ENCODE measurements around the gene SCNM1. TPM values are rescaled to one million over a fixed set of nuclear protein-coding genes. Genes with fewer than 3 reads are reported as not detected.
"Not testable (repeated sequence)": the region's sequence is repeated elsewhere in the genome, so short reads cannot be mapped to it uniquely, and the experiment has no call there.

The SCNM1 gene
- total RNA-seq, 1 donor from 2014 or later, result 9.4 TPM

GRCh38 chr1:151189637-151190445 is 23.9 kb downstream of the SCNM1 start, which contains the start of gene VPS72:
VPS72 (minus strand) TSS chr1:151190197; CDS start chr1:151190121, 76 bp downstream.
- ATAC-seq (peak; percentile 98), DNase-seq (ENCODE audit: low spot score) (peak; percentile 86)

GRCh38 chr1:151192047-151192446 is 26.1 kb downstream of the SCNM1 start:
- ATAC-seq (no peak), DNase-seq (ENCODE audit: low spot score) (no peak)

- DNase-seq (ENCODE audit: low spot score) (no peak), ATAC-seq (no peak)
Observed at GRCh38 chr1:151193304-151193703, 27.4 kb downstream of the SCNM1 start.

GRCh38 chr1:151193856-151194255 is 27.9 kb downstream of the SCNM1 start:
- DNase-seq (ENCODE audit: low spot score) (no peak), ATAC-seq (no peak)

GRCh38 chr1:151194894-151195594 is 29.1 kb downstream of the SCNM1 start:
- not testable (repeated sequence) for ATAC-seq
- peak; percentile 65 for DNase-seq (ENCODE audit: low spot score)

- DNase-seq (ENCODE audit: low spot score) (peak; percentile 65), ATAC-seq (peak; percentile 69)
Observed at GRCh38 chr1:151196292-151196800, 30.4 kb downstream of the SCNM1 start.

GRCh38 chr1:151197863-151198253 is 31.9 kb downstream of the SCNM1 start:
- ATAC-seq (peak; percentile 6), DNase-seq (ENCODE audit: low spot score) (no peak)

- peak; percentile 99 for DNase-seq (ENCODE audit: low spot score)
- peak; percentile 86 for ATAC-seq
Observed at GRCh38 chr1:151198254-151199127, 32.5 kb downstream of the SCNM1 start, which contains the start of gene PIP5K1A. PIP5K1A (plus strand) TSS chr1:151198552; CDS start chr1:151198997, 445 bp downstream.

- DNase-seq (ENCODE audit: low spot score) (no peak), ATAC-seq (no peak)
Observed at GRCh38 chr1:151199873-151200581, 34.1 kb downstream of the SCNM1 start.

GRCh38 chr1:151205381-151205965 is 39.5 kb downstream of the SCNM1 start:
- not testable (repeated sequence) for DNase-seq (ENCODE audit: low spot score); ATAC-seq

GRCh38 chr1:151210830-151211229 is 44.9 kb downstream of the SCNM1 start:
- no peak for DNase-seq (ENCODE audit: low spot score)
- ATAC-seq, result no peak

GRCh38 chr1:151211972-151212705 is 46.2 kb downstream of the SCNM1 start:
- DNase-seq (ENCODE audit: low spot score) (no peak), ATAC-seq (no peak)

- DNase-seq (ENCODE audit: low spot score) (no peak), ATAC-seq (no peak)
Observed at GRCh38 chr1:151213560-151213959, 47.6 kb downstream of the SCNM1 start.

Other genes with a start within 250 kb of the SCNM1 start
- gene SETDB1, start 239.8 kb upstream of the SCNM1 start, total RNA-seq, result 14.0 TPM
- 425 TPM for gene CERS2, start 191.3 kb upstream of the SCNM1 start, total RNA-seq
- gene ANXA9, start 183.9 kb upstream of the SCNM1 start, total RNA-seq, result 9.3 TPM
- gene MINDY1, start 159.2 kb upstream of the SCNM1 start, total RNA-seq, result 23.3 TPM
- gene PRUNE1, start 157.7 kb upstream of the SCNM1 start, total RNA-seq, result 12.2 TPM
- gene BNIPL, start 129.6 kb upstream of the SCNM1 start, total RNA-seq, result 1.6 TPM
- gene C1orf56, start 118.4 kb upstream of the SCNM1 start, total RNA-seq, result 4.3 TPM
- gene CDC42SE1, start 106.5 kb upstream of the SCNM1 start, total RNA-seq, result 21.0 TPM
- gene MLLT11, start 105.7 kb upstream of the SCNM1 start, total RNA-seq, result 0.28 TPM
- gene GABPB2, start 95.4 kb upstream of the SCNM1 start, total RNA-seq, result 6.2 TPM
- gene SEMA6C, start 19.5 kb upstream of the SCNM1 start, total RNA-seq, result 6.4 TPM
- 0.96 TPM for gene TNFAIP8L2, start 9.5 kb upstream of the SCNM1 start, total RNA-seq
- 3.9 TPM for gene LYSMD1, start 242 bp upstream of the SCNM1 start, total RNA-seq
- gene TMOD4, start 9.8 kb downstream of the SCNM1 start, total RNA-seq, result 0.33 TPM
- gene VPS72, start 24.1 kb downstream of the SCNM1 start, total RNA-seq, result 14.4 TPM
- gene PIP5K1A, start 32.4 kb downstream of the SCNM1 start, total RNA-seq, result 12.0 TPM
- gene PSMD4, start 88.6 kb downstream of the SCNM1 start, total RNA-seq, result 80.6 TPM
- gene ZNF687, start 116.2 kb downstream of the SCNM1 start, total RNA-seq, result 13.6 TPM
- 21.2 TPM for gene PI4KB, start 161.3 kb downstream of the SCNM1 start, total RNA-seq
- 12.2 TPM for gene RFX5, start 181.1 kb downstream of the SCNM1 start, total RNA-seq
- gene SELENBP1, start 206.6 kb downstream of the SCNM1 start, total RNA-seq, result 408 TPM
- gene PSMB4, start 233.4 kb downstream of the SCNM1 start, total RNA-seq, result 135 TPM